Measurements from ENCODE around the gene INSYN2A. TPM values are rescaled to one million over a fixed set of nuclear protein-coding genes. Genes with fewer than 3 reads are reported as not detected.

The INSYN2A gene
- total and polyA plus RNA-seq, 2 donors = 0.32 to 1.2 TPM

GRCh38 chr10:127162841-127163240, 33.5 kb downstream of the INSYN2A start:
- DNase-seq (ENCODE audit: low read depth in 6 of 9, low spot score in 9 of 9) = no peak
- Histone ChIP-seq H3K4me3 (ENCODE audit: low read length in 2 of 2) (no peak overlapping the region), H3K4me1 (ENCODE audit: control insufficient read depth in 2 of 2, insufficient read depth in 2 of 2, low read length in 2 of 2) (peaks cover 0 to 3% of the 10 kb centered on the region in 2 donors), H3K27ac (ENCODE audit: low read depth in 1 of 2, low read length in 1 of 2) (no peak overlapping the region), H3K9me3 (ENCODE audit: control insufficient read depth in 2 of 2, insufficient read depth in 1 of 2, low read length in 1 of 2) (no peaks in the 10 kb centered on the region), H3K36me3 (ENCODE audit: control insufficient read depth in 2 of 2, insufficient read depth in 2 of 2, low read length in 1 of 2) (no peaks in the 10 kb centered on the region), H3K27me3 (ENCODE audit: control insufficient read depth in 2 of 2, insufficient read depth in 1 of 2, low read length in 1 of 2) (no peaks in the 10 kb centered on the region)
- WGBS = over 99% methylated on average over 6 of the region's 6 CpGs

GRCh38 chr10:127161482-127161881, 34.9 kb downstream of the INSYN2A start:
- Histone ChIP-seq H3K27me3 (ENCODE audit: control insufficient read depth in 2 of 2, insufficient read depth in 1 of 2, low read length in 1 of 2) (no peaks in the 10 kb centered on the region), H3K4me3 (ENCODE audit: low read length in 2 of 2) (no peak overlapping the region), H3K27ac (ENCODE audit: low read depth in 1 of 2, low read length in 1 of 2) (no peak overlapping the region), H3K9me3 (ENCODE audit: control insufficient read depth in 2 of 2, insufficient read depth in 1 of 2, low read length in 1 of 2) (no peaks in the 10 kb centered on the region), H3K4me1 (ENCODE audit: control insufficient read depth in 2 of 2, insufficient read depth in 2 of 2, low read length in 2 of 2) (peaks cover 0 to 3% of the 10 kb centered on the region in 2 donors), H3K36me3 (ENCODE audit: control insufficient read depth in 2 of 2, insufficient read depth in 2 of 2, low read length in 1 of 2) (no peaks in the 10 kb centered on the region)
- no peak for DNase-seq (ENCODE audit: low read depth in 6 of 9, low spot score in 9 of 9)
- WGBS = 88% methylated on average over 5 of the region's 5 CpGs

GRCh38 chr10:127159648-127160245, 36.6 kb downstream of the INSYN2A start:
- Histone ChIP-seq H3K9me3 (ENCODE audit: control insufficient read depth in 2 of 2, insufficient read depth in 1 of 2, low read length in 1 of 2) (no peaks in the 10 kb centered on the region), H3K27ac (ENCODE audit: low read depth in 1 of 2, low read length in 1 of 2) (no peak overlapping the region), H3K4me3 (ENCODE audit: low read length in 2 of 2) (no peak overlapping the region), H3K36me3 (ENCODE audit: control insufficient read depth in 2 of 2, insufficient read depth in 2 of 2, low read length in 1 of 2) (no peaks in the 10 kb centered on the region), H3K4me1 (ENCODE audit: control insufficient read depth in 2 of 2, insufficient read depth in 2 of 2, low read length in 2 of 2) (peaks cover 0 to 3% of the 10 kb centered on the region in 2 donors), H3K27me3 (ENCODE audit: control insufficient read depth in 2 of 2, insufficient read depth in 1 of 2, low read length in 1 of 2) (no peaks in the 10 kb centered on the region)
- WGBS = 97% methylated on average over 13 of the region's 13 CpGs
- DNase-seq (ENCODE audit: low read depth in 6 of 9, low spot score in 9 of 9) = no peak

GRCh38 chr10:127158662-127159061, 37.7 kb downstream of the INSYN2A start:
- Histone ChIP-seq H3K4me1 (ENCODE audit: control insufficient read depth in 2 of 2, insufficient read depth in 2 of 2, low read length in 2 of 2) (peaks cover 0 to 3% of the 10 kb centered on the region in 2 donors), H3K9me3 (ENCODE audit: control insufficient read depth in 2 of 2, insufficient read depth in 1 of 2, low read length in 1 of 2) (no peaks in the 10 kb centered on the region), H3K27me3 (ENCODE audit: control insufficient read depth in 2 of 2, insufficient read depth in 1 of 2, low read length in 1 of 2) (no peaks in the 10 kb centered on the region), H3K4me3 (ENCODE audit: low read length in 2 of 2) (no peak overlapping the region), H3K36me3 (ENCODE audit: control insufficient read depth in 2 of 2, insufficient read depth in 2 of 2, low read length in 1 of 2) (no peaks in the 10 kb centered on the region), H3K27ac (ENCODE audit: low read depth in 1 of 2, low read length in 1 of 2) (no peak overlapping the region)
- DNase-seq (ENCODE audit: low read depth in 6 of 9, low spot score in 9 of 9) = no peak
- WGBS = over 99% methylated on average over 2 of the region's 2 CpGs

GRCh38 chr10:127157506-127158200, 38.7 kb downstream of the INSYN2A start:
- Histone ChIP-seq H3K9me3 (ENCODE audit: control insufficient read depth in 2 of 2, insufficient read depth in 1 of 2, low read length in 1 of 2) (no peaks in the 10 kb centered on the region), H3K27ac (ENCODE audit: low read depth in 1 of 2, low read length in 1 of 2) (no peak overlapping the region), H3K4me1 (ENCODE audit: control insufficient read depth in 2 of 2, insufficient read depth in 2 of 2, low read length in 2 of 2) (peaks cover 0 to 3% of the 10 kb centered on the region in 2 donors), H3K4me3 (ENCODE audit: low read length in 2 of 2) (no peak overlapping the region), H3K36me3 (ENCODE audit: control insufficient read depth in 2 of 2, insufficient read depth in 2 of 2, low read length in 1 of 2) (no peaks in the 10 kb centered on the region), H3K27me3 (ENCODE audit: control insufficient read depth in 2 of 2, insufficient read depth in 1 of 2, low read length in 1 of 2) (no peaks in the 10 kb centered on the region)
- no peak for DNase-seq (ENCODE audit: low read depth in 6 of 9, low spot score in 9 of 9)
- 84% methylated on average over 2 of the region's 2 CpGs for WGBS

- no peak overlapping the region for H3K27ac ChIP-seq (ENCODE audit: low read depth in 1 of 2, low read length in 1 of 2)
- no peak for DNase-seq (ENCODE audit: low read depth in 6 of 9, low spot score in 9 of 9)
- H3K4me1 ChIP-seq (ENCODE audit: control insufficient read depth in 2 of 2, insufficient read depth in 2 of 2, low read length in 2 of 2) = peaks cover 0 to 3% of the 10 kb centered on the region in 2 donors
- no peaks in the 10 kb centered on the region for H3K27me3 ChIP-seq (ENCODE audit: control insufficient read depth in 2 of 2, insufficient read depth in 1 of 2, low read length in 1 of 2)
- H3K4me3 ChIP-seq (ENCODE audit: low read length in 2 of 2) = no peak overlapping the region
- H3K36me3 ChIP-seq (ENCODE audit: control insufficient read depth in 2 of 2, insufficient read depth in 2 of 2, low read length in 1 of 2) = no peaks in the 10 kb centered on the region
- H3K9me3 ChIP-seq (ENCODE audit: control insufficient read depth in 2 of 2, insufficient read depth in 1 of 2, low read length in 1 of 2) = no peaks in the 10 kb centered on the region
- WGBS = 97% methylated on average over 4 of the region's 4 CpGs
Measured at GRCh38 chr10:127157089-127157488, 39.3 kb downstream of the INSYN2A start.

- Histone ChIP-seq H3K27ac (ENCODE audit: low read depth in 1 of 2, low read length in 1 of 2) (no peak overlapping the region), H3K36me3 (ENCODE audit: control insufficient read depth in 2 of 2, insufficient read depth in 2 of 2, low read length in 1 of 2) (no peaks in the 10 kb centered on the region), H3K4me1 (ENCODE audit: control insufficient read depth in 2 of 2, insufficient read depth in 2 of 2, low read length in 2 of 2) (no peaks in the 10 kb centered on the region), H3K9me3 (ENCODE audit: control insufficient read depth in 2 of 2, insufficient read depth in 1 of 2, low read length in 1 of 2) (no peaks in the 10 kb centered on the region), H3K4me3 (ENCODE audit: low read length in 2 of 2) (no peak overlapping the region), H3K27me3 (ENCODE audit: control insufficient read depth in 2 of 2, insufficient read depth in 1 of 2, low read length in 1 of 2) (no peaks in the 10 kb centered on the region)
- DNase-seq (ENCODE audit: low read depth in 6 of 9, low spot score in 9 of 9) = no peak
- 95% methylated on average over 9 of the region's 9 CpGs for WGBS
Measured at GRCh38 chr10:127154831-127155620, 41.4 kb downstream of the INSYN2A start.

GRCh38 chr10:127153181-127153580, 43.2 kb downstream of the INSYN2A start:
- Histone ChIP-seq H3K4me3 (ENCODE audit: low read length in 2 of 2) (no peak overlapping the region), H3K9me3 (ENCODE audit: control insufficient read depth in 2 of 2, insufficient read depth in 1 of 2, low read length in 1 of 2) (no peaks in the 10 kb centered on the region), H3K27ac (ENCODE audit: low read depth in 1 of 2, low read length in 1 of 2) (no peak overlapping the region), H3K36me3 (ENCODE audit: control insufficient read depth in 2 of 2, insufficient read depth in 2 of 2, low read length in 1 of 2) (no peaks in the 10 kb centered on the region), H3K27me3 (ENCODE audit: control insufficient read depth in 2 of 2, insufficient read depth in 1 of 2, low read length in 1 of 2) (no peaks in the 10 kb centered on the region), H3K4me1 (ENCODE audit: control insufficient read depth in 2 of 2, insufficient read depth in 2 of 2, low read length in 2 of 2) (no peaks in the 10 kb centered on the region)
- 97% methylated on average over 4 of the region's 4 CpGs for WGBS
- no peak for DNase-seq (ENCODE audit: low read depth in 6 of 9, low spot score in 9 of 9)

All from thymus (tissue), 11 donors.